HFFc6 (cell line): Measurements from ENCODE around the gene ERP44. TPM values are rescaled to one million over a fixed set of nuclear protein-coding genes. Genes with fewer than 3 reads are reported as not detected.

Source experiments
- DNase-seq: peaks from one replicate; pipeline ENCODE4 v3.0.0-alpha.2; 2018
- H3K27ac Mint-ChIP-seq: 2 replicates; pipeline ENCODE4 v1.8.0; 2020; ENCODE audit warnings: mild to moderate bottlenecking, mixed read lengths
- H3K27me3 Mint-ChIP-seq: 2 replicates; pipeline ENCODE4 v1.8.0; 2021; ENCODE audit warnings: mild to moderate bottlenecking, moderate library complexity, mixed read lengths; ENCODE audit not compliant: insufficient read depth
- H3K36me3 Mint-ChIP-seq: 2 replicates; pipeline ENCODE4 v1.8.0; 2021; ENCODE audit warnings: low read depth, mixed read lengths
- H3K4me1 Mint-ChIP-seq: 2 replicates; pipeline ENCODE4 v1.8.0; 2020; ENCODE audit warnings: low read depth, mixed read lengths
- H3K4me3 Mint-ChIP-seq: 2 replicates; pipeline ENCODE4 v1.8.0; 2020; ENCODE audit warnings: mild to moderate bottlenecking, moderate library complexity, mixed read lengths
- H3K9me3 Mint-ChIP-seq: 2 replicates; pipeline ENCODE4 v1.8.0; 2020; ENCODE audit warnings: mild to moderate bottlenecking, mixed read lengths
- CTCF ChIP-seq: fragments of 200-600 bp; sonication (generic); IDR thresholded peaks from 2 replicates; pipeline ENCODE4 v1.5.0; 2021; ENCODE audit warnings: antibody characterized with exemption, mild to moderate bottlenecking
- total RNA-seq, 6 experiments: library from RNA; stranded (reverse); fragmentation: NEBNext Ultra II Directional; extraction: Animal tissue kit (Norgen Biotek cat#: 25700); gene quantifications; 2 replicates in 1 of 6; 3 replicates in 5 of 6; pipeline ENCODE4 v1.2.3, GENCODE V29; 2021

The ERP44 gene
- total RNA-seq, 6 experiments from 2014 or later: 22.7 to 30.5 (median 27.0) TPM

- no peaks in the 10 kb centered on the region for H3K27me3 Mint-ChIP-seq
- no peak overlapping the region for H3K27ac Mint-ChIP-seq
- H3K4me3 Mint-ChIP-seq: no peak overlapping the region
- H3K4me1 Mint-ChIP-seq: no peaks in the 10 kb centered on the region
- H3K36me3 Mint-ChIP-seq: peaks cover 20% of the 10 kb centered on the region
- DNase-seq: no peak
- no peak for TF ChIP-seq CTCF
- H3K9me3 Mint-ChIP-seq: peaks cover 6% of the 10 kb centered on the region; the same call in 1 of the 2 replicates
Observed at GRCh38 chr9:99936947-99937587, 161.7 kb downstream of the ERP44 start.

GRCh38 chr9:99931155-99931840, 167.5 kb downstream of the ERP44 start:
- H3K9me3 Mint-ChIP-seq: no peaks in the 10 kb centered on the region
- H3K4me3 Mint-ChIP-seq: no peak overlapping the region
- H3K36me3 Mint-ChIP-seq: peaks cover 21% of the 10 kb centered on the region
- no peak for TF ChIP-seq CTCF
- peaks cover 12% of the 10 kb centered on the region for H3K4me1 Mint-ChIP-seq
- no peak overlapping the region for H3K27ac Mint-ChIP-seq
- H3K27me3 Mint-ChIP-seq: no peaks in the 10 kb centered on the region
- no peak for DNase-seq

GRCh38 chr9:99929652-99930051, 169.1 kb downstream of the ERP44 start:
- no peak overlapping the region for H3K27ac Mint-ChIP-seq
- H3K4me3 Mint-ChIP-seq: no peak overlapping the region
- peaks cover 10% of the 10 kb centered on the region for H3K9me3 Mint-ChIP-seq
- peaks cover 12% of the 10 kb centered on the region for H3K4me1 Mint-ChIP-seq
- no peak for DNase-seq
- H3K27me3 Mint-ChIP-seq: no peaks in the 10 kb centered on the region
- peaks cover 30% of the 10 kb centered on the region for H3K36me3 Mint-ChIP-seq
- no peak for TF ChIP-seq CTCF

Other genes starting within 250 kb of the ERP44 start
- gene STX17, start 192.3 kb downstream of the ERP44 start, total RNA-seq: 10 to 100 TPM; 15.3 to 18.7 (median 15.6) TPM
- 10 to 100 TPM; 13.5 to 16.5 (median 14.6) TPM for gene INVS, start 243 bp upstream of the ERP44 start, total RNA-seq